Activated naive CD4-positive, alpha-beta T cell treated with anti-CD3 and anti-CD28 coated beads for 36 hours (primary cell): ENCODE results near the gene RHBG. TPM values are rescaled to one million over a fixed set of nuclear protein-coding genes. Genes with fewer than 3 reads are reported as not detected.

Experiments used
- CTCF ChIA-PET: fragments of 350-600 bp; sonication (Branson Sonifier 250); formaldehyde crosslinking; loops from one replicate; lab custom pipeline; 2021; ENCODE audit warnings: antibody characterized with exemption; lab: Charles Lee
- DNase-seq: peaks from one replicate; pipeline ENCODE4 v3.0.0-alpha.2; 2020
- H3K27ac Mint-ChIP-seq: one replicate; pipeline ENCODE4 v1.8.0; 2021; ENCODE audit warnings: mild to moderate bottlenecking, mixed read lengths
- H3K27me3 Mint-ChIP-seq: one replicate; pipeline ENCODE4 v1.8.0; 2021; ENCODE audit warnings: low read depth, mixed read lengths
- H3K36me3 Mint-ChIP-seq: one replicate; pipeline ENCODE4 v1.8.0; 2021; ENCODE audit warnings: low read depth, mixed read lengths
- H3K4me1 Mint-ChIP-seq: one replicate; pipeline ENCODE4 v1.8.0; 2021; ENCODE audit warnings: low read depth, mixed read lengths
- H3K4me3 Mint-ChIP-seq: one replicate; pipeline ENCODE4 v1.8.0; 2021; ENCODE audit warnings: mild to moderate bottlenecking, moderate library complexity, mixed read lengths
- H3K9me3 Mint-ChIP-seq: one replicate; pipeline ENCODE4 v1.8.0; 2021; ENCODE audit warnings: mixed read lengths
- intact Hi-C: fragments of 100-400 bp; cut with micrococcal nuclease; formaldehyde crosslinking; loops from one replicate; pipeline ENCODE4 v1.15.1; 2023
- total RNA-seq, 2 experiments: library from RNA; stranded (reverse); gene quantifications; one replicate each; pipeline ENCODE4 v1.2.3, GENCODE V29; 2021

The RHBG gene
- total RNA-seq, 2 experiments from 2014 or later: not detected

- H3K27me3 Mint-ChIP-seq: peaks cover 7% of the 10 kb centered on the region
- H3K27ac Mint-ChIP-seq: no peak overlapping the region
- H3K4me1 Mint-ChIP-seq: no peaks in the 10 kb centered on the region
- CTCF ChIA-PET: interaction anchor here (0.6 to 0.9 kb wide), 2 partner anchors 16 to 43 kb away, joined by 3 to 4 read pairs; no protein-coding TSS in a partner anchor
- intact Hi-C loops: no loop called here
- no peaks in the 10 kb centered on the region for H3K9me3 Mint-ChIP-seq
- no peaks in the 10 kb centered on the region for H3K36me3 Mint-ChIP-seq
- H3K4me3 Mint-ChIP-seq: no peak overlapping the region
- no peak for DNase-seq
Observed at GRCh38 chr1:156401681-156402081, 32.7 kb downstream of the RHBG start.

GRCh38 chr1:156402331-156403020 lies 33.5 kb downstream of the RHBG start:
- no peak overlapping the region for H3K4me3 Mint-ChIP-seq
- no peaks in the 10 kb centered on the region for H3K4me1 Mint-ChIP-seq
- peaks cover 9% of the 10 kb centered on the region for H3K27me3 Mint-ChIP-seq
- H3K36me3 Mint-ChIP-seq: no peaks in the 10 kb centered on the region
- no peak for DNase-seq
- CTCF ChIA-PET: interaction anchor here (0.6 to 1.0 kb wide), 2 partner anchors 16 to 43 kb away, joined by 4 to 5 read pairs; no protein-coding TSS in a partner anchor
- H3K9me3 Mint-ChIP-seq: no peaks in the 10 kb centered on the region
- H3K27ac Mint-ChIP-seq: no peak overlapping the region
- intact Hi-C loops: no loop called here

GRCh38 chr1:156405670-156406069 lies 36.7 kb downstream of the RHBG start:
- CTCF ChIA-PET: interaction anchor here (0.6 to 1.9 kb wide), 3 partner anchors 20 to 76 kb away, joined by 3 to 11 read pairs (median 5); no protein-coding TSS in a partner anchor
- Mint-ChIP-seq H3K27me3 (peaks cover 13% of the 10 kb centered on the region), H3K4me1 (no peaks in the 10 kb centered on the region), H3K9me3 (no peaks in the 10 kb centered on the region), H3K4me3 (no peak overlapping the region), H3K36me3 (no peaks in the 10 kb centered on the region), H3K27ac (no peak overlapping the region)
- intact Hi-C loops: no loop called here
- no peak for DNase-seq

GRCh38 chr1:156406251-156406650 lies 37.2 kb downstream of the RHBG start:
- CTCF ChIA-PET: interaction anchor here (1.0 to 1.9 kb wide), 2 partner anchors 21 to 40 kb away, joined by 3 to 11 read pairs; no protein-coding TSS in a partner anchor
- intact Hi-C loops: no loop called here
- no peak for DNase-seq
- Mint-ChIP-seq H3K4me3 (no peak overlapping the region), H3K27me3 (peaks cover 13% of the 10 kb centered on the region), H3K4me1 (no peaks in the 10 kb centered on the region), H3K36me3 (no peaks in the 10 kb centered on the region), H3K9me3 (no peaks in the 10 kb centered on the region), H3K27ac (no peak overlapping the region)

- H3K27ac Mint-ChIP-seq: no peak overlapping the region
- no peak overlapping the region for H3K4me3 Mint-ChIP-seq
- DNase-seq: no peak
- H3K36me3 Mint-ChIP-seq: no peaks in the 10 kb centered on the region
- H3K9me3 Mint-ChIP-seq: no peaks in the 10 kb centered on the region
- CTCF ChIA-PET: interaction anchor here (1.6 kb wide), 1 partner anchor 39 kb away, joined by 4 read pairs; no protein-coding TSS in a partner anchor
- H3K27me3 Mint-ChIP-seq: peaks cover 15% of the 10 kb centered on the region
- H3K4me1 Mint-ChIP-seq: no peaks in the 10 kb centered on the region
- intact Hi-C loops: no loop called here
Observed at GRCh38 chr1:156407344-156407743, 38.3 kb downstream of the RHBG start.

- Mint-ChIP-seq H3K27ac (no peak overlapping the region), H3K27me3 (peaks cover 17% of the 10 kb centered on the region), H3K4me3 (no peak overlapping the region), H3K4me1 (no peaks in the 10 kb centered on the region), H3K9me3 (no peaks in the 10 kb centered on the region), H3K36me3 (no peaks in the 10 kb centered on the region)
- no peak for DNase-seq
- CTCF ChIA-PET: interaction anchor here (1.6 kb wide), 1 partner anchor 38 kb away, joined by 4 read pairs; no protein-coding TSS in a partner anchor
- intact Hi-C loops: no loop called here
Observed at GRCh38 chr1:156407760-156408159, 38.7 kb downstream of the RHBG start.

- DNase-seq: no peak
- no peaks in the 10 kb centered on the region for H3K9me3 Mint-ChIP-seq
- intact Hi-C loops: no loop called here
- H3K27ac Mint-ChIP-seq: no peak overlapping the region
- no peaks in the 10 kb centered on the region for H3K36me3 Mint-ChIP-seq
- no peak overlapping the region for H3K4me3 Mint-ChIP-seq
- H3K27me3 Mint-ChIP-seq: peaks cover 23% of the 10 kb centered on the region
- no peaks in the 10 kb centered on the region for H3K4me1 Mint-ChIP-seq
- CTCF ChIA-PET: interaction anchor here (0.6 to 1.3 kb wide), 4 partner anchors 12 to 90 kb away, joined by 4 to 7 read pairs (median 4); no protein-coding TSS in a partner anchor
Observed at GRCh38 chr1:156409439-156409838, 40.4 kb downstream of the RHBG start.

GRCh38 chr1:156410238-156410637 lies 41.2 kb downstream of the RHBG start:
- Mint-ChIP-seq H3K36me3 (no peaks in the 10 kb centered on the region), H3K9me3 (no peaks in the 10 kb centered on the region), H3K27ac (no peak overlapping the region), H3K4me3 (no peak overlapping the region), H3K27me3 (peaks cover 27% of the 10 kb centered on the region), H3K4me1 (no peaks in the 10 kb centered on the region)
- intact Hi-C loops: no loop called here
- DNase-seq: no peak
- CTCF ChIA-PET: no interaction called here

GRCh38 chr1:156410740-156411139 lies 41.7 kb downstream of the RHBG start:
- Mint-ChIP-seq H3K36me3 (no peaks in the 10 kb centered on the region), H3K27ac (no peak overlapping the region), H3K27me3 (peaks cover 28% of the 10 kb centered on the region)

GRCh38 chr1:156412653-156413321 lies 43.8 kb downstream of the RHBG start:
- H3K9me3 Mint-ChIP-seq: no peaks in the 10 kb centered on the region
- DNase-seq: no peak
- no peaks in the 10 kb centered on the region for H3K4me1 Mint-ChIP-seq
- peaks cover 33% of the 10 kb centered on the region for H3K27me3 Mint-ChIP-seq
- no peak overlapping the region for H3K27ac Mint-ChIP-seq
- H3K36me3 Mint-ChIP-seq: no peaks in the 10 kb centered on the region
- CTCF ChIA-PET: interaction anchor here (0.9 to 1.7 kb wide), 2 partner anchors 27 to 33 kb away, joined by 3 to 6 read pairs; no protein-coding TSS in a partner anchor
- no peak overlapping the region for H3K4me3 Mint-ChIP-seq
- intact Hi-C loops: no loop called here

More at GRCh38 chr1:156410740-156411139, 41.7 kb downstream of the RHBG start:
- intact Hi-C loops: no loop called here
- Mint-ChIP-seq H3K4me1 (no peaks in the 10 kb centered on the region), H3K9me3 (no peaks in the 10 kb centered on the region), H3K4me3 (no peak overlapping the region)
- CTCF ChIA-PET: interaction anchor here (1.4 kb wide), 1 partner anchor 25 kb away, joined by 4 read pairs; no protein-coding TSS in a partner anchor
- no peak for DNase-seq

- Mint-ChIP-seq H3K4me1 (no peaks in the 10 kb centered on the region), H3K9me3 (no peaks in the 10 kb centered on the region), H3K36me3 (no peaks in the 10 kb centered on the region), H3K27ac (no peak overlapping the region), H3K27me3 (peaks cover 40% of the 10 kb centered on the region), H3K4me3 (no peak overlapping the region)
- CTCF ChIA-PET: interaction anchor here (0.9 to 1.7 kb wide), 4 partner anchors 17 to 32 kb away, joined by 3 to 6 read pairs (median 4); no protein-coding TSS in a partner anchor
- intact Hi-C loops: no loop called here
- DNase-seq: no peak
Observed at GRCh38 chr1:156413391-156414246, 44.6 kb downstream of the RHBG start.
